GM12892 (cell line): Measurements from ENCODE around the gene MRPL24.

Source experiments
- DNase-seq: peaks from one replicate; pipeline ENCODE4 v3.0.0; 2011; ENCODE audit not compliant: insufficient read length
- FAIRE-seq: peaks from 2 replicates; lab custom pipeline; 2011; peaks lifted over from hg19 to GRCh38; lab: Jason Lieb, UNC
- POLR2A ChIP-seq: IDR thresholded peaks from 2 replicates; pipeline ENCODE4 v1.6.1; 2011; ENCODE audit warnings: low read depth, low read length, control low read depth
- POLR2AphosphoS5 ChIP-seq: IDR thresholded peaks from 2 replicates; pipeline ENCODE4 v1.6.1; 2011; ENCODE audit warnings: low read depth, low read length, control low read depth
- TAF1 ChIP-seq: IDR thresholded peaks from 2 replicates; pipeline ENCODE4 v1.6.1; 2011; ENCODE audit warnings: low read depth, mild to moderate bottlenecking, control low read depth, low read length, borderline replicate concordance

The MRPL24 gene

DNA sequence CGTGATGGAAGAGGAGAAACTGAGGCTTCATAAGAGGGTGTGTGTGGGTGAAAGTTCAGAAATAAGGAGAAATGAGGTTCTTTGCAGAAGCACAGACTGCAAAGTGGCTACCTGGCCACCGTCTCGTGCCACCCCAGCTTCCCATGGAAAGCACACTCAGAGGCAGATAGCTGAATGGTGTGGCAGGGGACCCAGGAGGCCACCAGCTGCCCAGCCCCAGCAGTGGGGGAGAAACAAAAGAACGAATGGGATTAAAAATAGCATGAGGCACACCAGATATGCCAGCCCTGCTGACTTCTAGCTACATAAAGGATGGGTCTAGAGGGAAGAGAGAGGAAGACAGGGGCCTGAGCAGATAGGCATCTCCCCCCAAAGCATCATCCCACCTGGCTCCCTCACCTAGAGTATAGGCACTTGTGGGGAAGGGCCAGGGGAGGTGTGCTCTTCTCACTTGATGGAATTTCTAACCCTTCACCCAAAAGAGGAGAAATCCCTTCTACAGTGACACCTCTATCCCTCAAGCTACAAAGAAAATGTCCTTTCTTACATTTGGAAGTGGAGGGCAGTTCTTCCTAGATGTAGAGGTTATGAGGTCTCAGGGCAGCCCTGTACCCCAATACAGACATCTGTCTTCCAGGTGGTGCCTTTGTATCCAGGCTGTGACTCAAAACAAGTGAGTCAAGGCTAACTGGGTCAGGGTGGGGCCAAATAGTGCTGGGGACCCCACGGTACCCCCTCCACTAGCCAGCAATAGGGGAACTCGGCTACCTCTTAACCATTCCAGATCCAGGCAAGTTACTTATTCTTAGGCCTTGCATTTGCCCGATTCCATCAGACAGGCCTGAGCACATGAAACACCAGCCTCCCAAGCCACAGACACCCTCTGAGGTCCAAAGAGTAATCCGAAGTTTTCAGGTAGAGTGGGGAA lies 7.1 kb upstream of the MRPL24 start:
- no peak for TF ChIP-seq POLR2AphosphoS5
- no peak for TF ChIP-seq POLR2A
- no peak for TF ChIP-seq TAF1
- FAIRE-seq (no peak), DNase-seq (no peak)

GRCh38 chr1:156746728-156747631 lies 6.1 kb upstream of the MRPL24 start:
- peak; percentile 33; the same call in 1 of the 2 replicates for TF ChIP-seq POLR2A
- no peak for TF ChIP-seq POLR2AphosphoS5
- no peak for TF ChIP-seq TAF1
- peak; percentile 68 for DNase-seq
- FAIRE-seq = peak; percentile 61

DNA sequence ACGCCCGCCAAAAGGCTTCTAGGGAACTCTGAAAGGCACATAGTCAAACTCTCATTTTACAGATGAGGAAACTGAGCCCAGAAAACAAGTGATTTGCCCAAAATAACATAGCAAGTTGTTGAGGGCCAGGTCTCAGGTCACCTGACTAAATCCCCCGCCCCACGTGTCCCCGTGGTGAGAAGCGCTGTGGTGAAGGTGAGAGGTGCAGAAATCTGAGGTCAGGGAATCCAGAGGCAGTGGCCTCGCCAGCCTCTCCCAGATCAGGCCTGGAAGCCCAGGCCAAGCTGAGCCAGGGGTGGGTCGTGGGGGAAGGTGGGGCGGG lies 5.5 kb upstream of the MRPL24 start:
- TF ChIP-seq POLR2AphosphoS5 (no peak), TAF1 (no peak), POLR2A (no peak)
- no peak for FAIRE-seq
- no peak for DNase-seq

DNA sequence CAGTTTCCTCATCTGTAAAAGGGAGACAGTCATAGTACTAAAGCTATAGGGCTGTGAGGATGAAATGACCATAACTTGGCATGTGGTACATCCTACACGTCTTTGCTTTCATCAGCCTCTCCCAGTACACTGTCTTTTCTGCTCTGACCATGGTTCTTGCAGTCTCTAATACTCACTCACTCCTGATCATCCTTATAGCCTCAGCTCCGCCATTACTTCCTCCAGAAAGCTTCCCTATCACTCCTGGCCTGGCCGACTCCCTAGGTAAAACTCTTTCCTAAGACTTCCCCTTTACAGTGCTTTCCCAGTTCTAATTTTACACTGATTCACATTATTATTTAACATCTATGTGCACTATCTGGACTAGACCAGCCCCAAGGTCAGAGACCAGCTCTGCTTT lies 5.0 kb upstream of the MRPL24 start:
- no peak for TF ChIP-seq POLR2A
- TF ChIP-seq TAF1 = no peak
- TF ChIP-seq POLR2AphosphoS5 = no peak
- DNase-seq (no peak), FAIRE-seq (no peak)

- TF ChIP-seq TAF1 (no peak), POLR2AphosphoS5 (no peak), POLR2A (no peak)
- no peak for FAIRE-seq
- no peak for DNase-seq
Measured at GRCh38 chr1:156744786-156745419, 4.0 kb upstream of the MRPL24 start.

DNA sequence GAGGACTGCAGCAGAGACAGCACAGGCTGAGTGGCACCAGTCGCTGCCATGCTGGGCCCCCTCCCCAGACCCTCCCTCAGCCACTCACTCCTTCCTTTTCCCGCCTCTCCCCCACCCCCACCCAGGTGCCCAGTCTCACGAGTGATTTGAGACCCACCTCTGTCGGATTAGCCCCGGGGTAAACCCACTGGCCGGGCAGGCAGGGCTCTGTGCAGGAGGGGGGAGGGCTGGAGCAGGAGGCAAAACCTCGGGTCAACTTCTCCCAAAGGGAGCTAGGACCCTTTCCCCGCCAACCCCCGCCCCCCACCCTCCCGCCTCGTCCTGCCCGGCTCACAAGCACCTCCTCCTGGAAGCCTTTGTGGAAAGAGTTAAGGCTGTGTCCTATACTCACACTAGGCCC lies 3.5 kb upstream of the MRPL24 start:
- FAIRE-seq = no peak
- no peak for DNase-seq
- no peak for TF ChIP-seq POLR2AphosphoS5
- TF ChIP-seq TAF1 = no peak
- TF ChIP-seq POLR2A = no peak

- no peak for DNase-seq
- TF ChIP-seq POLR2AphosphoS5 = no peak
- TF ChIP-seq POLR2A = no peak
- no peak for TF ChIP-seq TAF1
- no peak for FAIRE-seq
Measured at GRCh38 chr1:156743367-156744302, 2.7 kb upstream of the MRPL24 start.

GRCh38 chr1:156742801-156743200 lies 1.9 kb upstream of the MRPL24 start:
- FAIRE-seq (no peak), DNase-seq (no peak)
- TF ChIP-seq POLR2AphosphoS5 (no peak), TAF1 (no peak), POLR2A (no peak)

DNA sequence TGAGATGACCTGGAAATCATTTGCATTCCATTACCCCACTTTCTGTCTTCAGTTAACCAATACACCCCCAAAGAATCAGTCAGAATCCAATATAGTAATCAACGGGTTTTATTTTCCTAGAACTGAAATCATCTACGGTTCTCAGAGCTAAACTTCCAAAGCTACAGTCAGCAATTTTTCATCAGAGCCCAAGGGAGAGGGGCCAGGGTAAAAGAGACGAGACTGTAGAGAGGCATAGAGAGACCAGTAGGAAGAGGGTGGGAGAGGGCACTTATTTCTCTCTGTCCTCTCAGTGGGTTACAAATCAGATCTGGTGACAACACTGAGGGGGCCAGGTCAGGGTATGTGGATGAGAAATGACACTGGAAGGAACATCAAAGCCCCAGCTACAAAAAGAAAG lies 1.1 kb upstream of the MRPL24 start:
- FAIRE-seq (no peak), DNase-seq (no peak)
- no peak for TF ChIP-seq POLR2AphosphoS5
- TF ChIP-seq POLR2A = no peak
- no peak for TF ChIP-seq TAF1

DNA sequence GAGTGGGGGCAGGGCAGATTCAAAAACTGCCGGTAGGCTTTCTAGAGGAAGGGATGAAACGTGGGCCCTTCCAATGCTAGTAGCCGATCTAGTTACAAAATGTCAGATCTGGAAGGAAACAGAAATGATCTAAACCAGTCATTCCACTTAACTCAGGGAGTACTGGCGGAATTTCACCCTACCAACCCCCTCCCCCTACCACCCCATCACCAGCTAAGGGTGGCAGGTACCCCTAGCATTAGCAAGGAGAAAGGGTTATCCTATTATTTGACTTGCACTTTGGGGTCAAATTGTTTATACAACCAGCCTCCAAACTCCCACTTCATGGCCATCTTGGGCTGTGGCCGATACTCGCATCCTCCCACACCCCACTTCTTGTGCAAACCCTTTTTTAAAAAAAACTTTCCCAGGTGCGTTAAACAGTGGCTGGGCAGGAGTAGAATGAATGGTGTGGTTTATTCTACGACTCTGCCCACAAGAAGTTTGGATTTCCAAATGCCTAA lies 644 bp upstream of the MRPL24 start:
- TF ChIP-seq POLR2A (no peak), POLR2AphosphoS5 (no peak), TAF1 (no peak)
- FAIRE-seq (no peak), DNase-seq (no peak)
